ENCODE measurements around the gene FAM171A2.

Gene FAM171A2

GRCh38 chr17:44323359-44324091 lies 40.1 kb downstream of the FAM171A2 start:
- DNase-seq (ENCODE audit: low spot score), result no peak

- DNase-seq (ENCODE audit: low spot score), result no peak
Observed at GRCh38 chr17:44322236-44322895, 41.3 kb downstream of the FAM171A2 start.

- no peak for DNase-seq (ENCODE audit: low spot score)
Observed at GRCh38 chr17:44321246-44322120, 42.2 kb downstream of the FAM171A2 start.

- no peak for DNase-seq (ENCODE audit: low spot score)
Observed at GRCh38 chr17:44320066-44320465, 43.6 kb downstream of the FAM171A2 start.

- no peak for DNase-seq (ENCODE audit: low spot score)
Observed at GRCh38 chr17:44318077-44318892, 45.4 kb downstream of the FAM171A2 start.

GRCh38 chr17:44317545-44317944 lies 46.1 kb downstream of the FAM171A2 start:
- DNase-seq (ENCODE audit: low spot score), result no peak

GRCh38 chr17:44315760-44316731 lies 47.6 kb downstream of the FAM171A2 start:
- DNase-seq (ENCODE audit: low spot score), result peak; percentile 61

GRCh38 chr17:44314869-44315661 lies 48.6 kb downstream of the FAM171A2 start:
- peak; percentile 66 for DNase-seq (ENCODE audit: low spot score)

- DNase-seq (ENCODE audit: low spot score), result no peak
Observed at GRCh38 chr17:44314524-44314868, 49.2 kb downstream of the FAM171A2 start.

GRCh38 chr17:44314031-44314430 lies 49.6 kb downstream of the FAM171A2 start:
- no peak for DNase-seq (ENCODE audit: low spot score)

GRCh38 chr17:44312396-44313104 lies 51.1 kb downstream of the FAM171A2 start:
- no peak for DNase-seq (ENCODE audit: low spot score)

- no peak for DNase-seq (ENCODE audit: low spot score)
Observed at GRCh38 chr17:44311562-44312181, 52.0 kb downstream of the FAM171A2 start.

GRCh38 chr17:44310609-44311376 lies 52.9 kb downstream of the FAM171A2 start:
- no peak for DNase-seq (ENCODE audit: low spot score)

- no peak for DNase-seq (ENCODE audit: low spot score)
Observed at GRCh38 chr17:44310188-44310587, 53.5 kb downstream of the FAM171A2 start.

- DNase-seq (ENCODE audit: low spot score), result no peak
Observed at GRCh38 chr17:44309472-44309871, 54.2 kb downstream of the FAM171A2 start.

GRCh38 chr17:44308865-44309264 lies 54.8 kb downstream of the FAM171A2 start:
- no peak for DNase-seq (ENCODE audit: low spot score)

- peak; percentile 96 for DNase-seq (ENCODE audit: low spot score)
Observed at GRCh38 chr17:44308320-44308818, 55.3 kb downstream of the FAM171A2 start, which contains the start of gene RUNDC3A. Gene RUNDC3A, plus strand, starts transcription at chr17:44308601. Its CDS starts 232 bp downstream, at chr17:44308833.

All from left forelimb (tissue), 1 donor.